ENCODE measurements around the gene IL25. TPM values are rescaled to one million over a fixed set of nuclear protein-coding genes. Genes with fewer than 3 reads are reported as not detected.
A peak's percentile ranks its signal among the peaks of the same experiment; 100 is the strongest.
"Not testable (repeated sequence)": the region's sequence is repeated elsewhere in the genome, so short reads cannot be mapped to it uniquely, and the experiment has no call there.

IL25 gene
- polyA plus RNA-seq, 4 donors: not detected

DNA sequence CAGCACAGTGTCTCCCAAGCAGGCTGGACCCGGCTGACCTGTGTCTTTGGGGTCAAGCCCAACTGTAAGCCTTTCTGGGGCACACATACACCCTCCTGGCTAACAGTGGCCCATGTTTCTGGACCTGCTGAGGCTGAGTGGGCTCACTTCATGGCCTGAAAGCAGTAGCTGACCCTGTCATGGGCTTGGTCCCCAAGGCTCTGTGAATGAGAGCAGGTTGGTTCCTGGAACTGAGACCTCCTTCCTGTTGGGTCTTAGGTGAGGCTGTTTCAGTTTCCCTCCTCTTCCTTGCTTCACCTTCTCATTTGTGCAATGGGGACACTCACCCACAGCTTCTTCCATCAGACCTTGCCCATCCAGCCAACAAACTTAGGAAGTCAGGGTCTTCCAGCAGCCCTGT is 744 bp upstream of the IL25 start:
- DNase-seq (ENCODE audit: low read depth in 4 of 4, low spot score in 3 of 4): no peak

DNA sequence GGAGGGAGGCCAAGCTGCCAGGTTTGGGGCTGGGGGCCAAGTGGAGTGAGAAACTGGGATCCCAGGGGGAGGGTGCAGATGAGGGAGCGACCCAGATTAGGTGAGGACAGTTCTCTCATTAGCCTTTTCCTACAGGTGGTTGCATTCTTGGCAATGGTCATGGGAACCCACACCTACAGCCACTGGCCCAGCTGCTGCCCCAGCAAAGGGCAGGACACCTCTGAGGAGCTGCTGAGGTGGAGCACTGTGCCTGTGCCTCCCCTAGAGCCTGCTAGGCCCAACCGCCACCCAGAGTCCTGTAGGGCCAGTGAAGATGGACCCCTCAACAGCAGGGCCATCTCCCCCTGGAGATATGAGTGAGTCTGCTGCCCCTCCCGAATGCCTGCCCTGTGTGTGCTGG is 432 bp downstream of the IL25 start:
- DNase-seq (ENCODE audit: low read depth in 4 of 4, low spot score in 3 of 4): no peak

DNA sequence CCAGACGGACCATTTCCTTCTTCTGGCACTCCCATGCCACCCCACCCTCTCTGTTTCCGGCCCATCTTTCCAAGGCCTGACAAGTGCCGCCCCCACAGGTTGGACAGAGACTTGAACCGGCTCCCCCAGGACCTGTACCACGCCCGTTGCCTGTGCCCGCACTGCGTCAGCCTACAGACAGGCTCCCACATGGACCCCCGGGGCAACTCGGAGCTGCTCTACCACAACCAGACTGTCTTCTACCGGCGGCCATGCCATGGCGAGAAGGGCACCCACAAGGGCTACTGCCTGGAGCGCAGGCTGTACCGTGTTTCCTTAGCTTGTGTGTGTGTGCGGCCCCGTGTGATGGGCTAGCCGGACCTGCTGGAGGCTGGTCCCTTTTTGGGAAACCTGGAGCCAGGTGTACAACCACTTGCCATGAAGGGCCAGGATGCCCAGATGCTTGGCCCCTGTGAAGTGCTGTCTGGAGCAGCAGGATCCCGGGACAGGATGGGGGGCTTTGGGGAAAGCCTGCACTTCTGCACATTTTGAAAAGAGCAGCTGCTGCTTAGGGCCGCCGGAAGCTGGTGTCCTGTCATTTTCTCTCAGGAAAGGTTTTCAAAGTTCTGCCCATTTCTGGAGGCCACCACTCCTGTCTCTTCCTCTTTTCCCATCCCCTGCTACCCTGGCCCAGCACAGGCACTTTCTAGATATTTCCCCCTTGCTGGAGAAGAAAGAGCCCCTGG is 3.1 kb downstream of the IL25 start:
- no peak for DNase-seq (ENCODE audit: low read depth in 4 of 4, low spot score in 3 of 4)

DNA sequence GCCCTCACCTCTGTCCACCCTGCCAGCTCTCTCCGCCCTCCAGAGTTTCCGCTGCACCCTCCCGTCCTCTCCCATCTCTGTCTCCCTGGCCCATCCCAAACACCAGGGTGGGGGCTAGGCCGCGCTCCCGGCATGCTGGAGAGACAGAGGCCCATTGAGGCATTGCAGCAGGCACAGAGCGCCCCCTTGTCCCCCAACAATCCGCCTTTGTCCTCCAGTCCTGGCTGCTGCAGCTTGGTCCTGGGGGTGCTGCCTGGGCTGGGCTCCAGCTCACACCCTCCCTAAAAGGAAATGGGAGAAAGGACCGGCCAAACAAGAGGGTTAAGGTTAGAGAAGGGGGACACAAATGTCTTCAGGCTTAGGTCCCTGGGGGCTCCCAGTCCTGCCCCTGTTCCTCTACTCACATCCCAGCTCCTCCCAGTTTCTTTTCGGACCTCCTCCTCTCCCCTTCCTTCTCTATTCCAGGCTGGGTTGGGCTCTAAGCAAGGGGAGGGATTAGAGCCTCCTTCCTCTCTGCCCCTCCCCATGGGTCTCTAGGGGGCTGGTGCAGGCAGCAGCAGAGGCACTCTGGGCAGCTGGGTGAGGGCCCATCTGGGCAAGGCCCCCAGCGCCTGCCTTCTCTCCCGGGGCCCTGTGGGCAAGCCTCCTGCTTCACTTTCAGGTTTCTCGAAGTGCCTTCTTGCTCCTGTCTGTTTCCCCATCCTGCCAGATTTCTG is 4.0 kb downstream of the IL25 start, which contains the start of gene CMTM5:
TSS of gene CMTM5 (plus strand) at position 565 of the 716 bp plus-strand sequence. CDS start 206 bp downstream, outside the sequence.
- DNase-seq (ENCODE audit: low read depth in 4 of 4, low spot score in 3 of 4): no peak

DNA sequence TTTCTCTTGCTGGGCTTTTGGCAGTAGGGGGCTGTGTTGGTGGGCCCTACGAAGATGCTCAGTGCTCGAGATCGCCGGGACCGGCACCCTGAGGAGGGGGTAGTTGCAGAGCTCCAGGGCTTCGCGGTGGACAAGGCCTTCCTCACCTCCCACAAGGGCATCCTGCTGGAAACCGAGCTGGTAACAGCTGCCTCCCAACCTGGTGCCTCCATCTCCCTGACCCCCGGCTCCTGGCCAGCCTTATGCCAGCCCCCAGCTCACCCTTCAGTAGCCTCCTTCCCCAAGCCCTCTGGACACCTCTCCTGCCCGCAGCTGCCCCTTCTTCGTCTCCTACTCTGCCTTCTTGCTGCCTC is 4.6 kb downstream of the IL25 start:
- no peak for DNase-seq (ENCODE audit: low read depth in 4 of 4, low spot score in 3 of 4)

DNA sequence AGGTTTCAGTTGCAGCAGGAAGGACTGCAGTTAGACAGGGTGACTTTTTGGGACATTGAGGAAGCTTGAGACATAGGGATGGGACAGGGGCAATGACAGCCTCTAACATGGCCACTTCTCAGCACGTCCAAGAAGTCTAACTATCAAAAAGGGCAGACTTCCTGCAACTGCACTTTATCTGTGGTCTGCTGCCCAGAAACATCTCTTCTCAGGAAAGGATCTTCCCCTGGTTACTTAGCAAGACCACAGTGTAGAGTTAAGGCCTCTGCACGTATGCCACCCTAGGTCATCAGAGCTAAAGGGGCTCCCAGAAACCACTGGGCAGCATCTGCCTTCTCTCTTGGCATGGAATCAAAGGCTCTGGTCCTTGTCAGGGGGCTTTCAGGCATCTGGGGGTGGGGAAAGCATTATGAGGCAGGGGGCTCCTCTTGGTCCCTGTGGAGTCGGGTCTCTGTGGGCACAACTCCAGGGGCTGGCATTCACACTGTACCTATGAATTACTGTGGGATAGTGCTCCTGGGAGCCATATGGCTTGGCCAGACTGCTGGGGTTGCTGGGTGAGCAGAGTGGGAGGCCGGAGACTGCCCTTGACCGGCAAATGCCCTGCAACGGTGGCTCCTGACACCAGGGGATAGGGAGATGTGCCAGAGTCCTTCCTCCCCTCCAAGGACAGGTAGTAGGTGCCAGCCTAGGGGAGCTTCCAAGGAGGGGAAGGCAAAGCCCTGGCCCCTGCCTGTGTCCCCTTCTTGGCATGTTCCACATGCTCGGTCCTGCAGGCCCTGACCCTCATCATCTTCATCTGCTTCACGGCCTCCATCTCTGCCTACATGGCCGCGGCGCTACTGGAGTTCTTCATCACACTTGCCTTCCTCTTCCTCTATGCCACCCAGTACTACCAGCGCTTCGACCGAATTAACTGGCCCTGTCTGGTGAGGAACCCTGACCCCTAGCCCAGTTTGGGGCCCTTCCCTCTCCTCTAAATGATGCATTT is 5.3 kb downstream of the IL25 start:
- no peak for DNase-seq (ENCODE audit: low read depth in 4 of 4, low spot score in 3 of 4)

DNA sequence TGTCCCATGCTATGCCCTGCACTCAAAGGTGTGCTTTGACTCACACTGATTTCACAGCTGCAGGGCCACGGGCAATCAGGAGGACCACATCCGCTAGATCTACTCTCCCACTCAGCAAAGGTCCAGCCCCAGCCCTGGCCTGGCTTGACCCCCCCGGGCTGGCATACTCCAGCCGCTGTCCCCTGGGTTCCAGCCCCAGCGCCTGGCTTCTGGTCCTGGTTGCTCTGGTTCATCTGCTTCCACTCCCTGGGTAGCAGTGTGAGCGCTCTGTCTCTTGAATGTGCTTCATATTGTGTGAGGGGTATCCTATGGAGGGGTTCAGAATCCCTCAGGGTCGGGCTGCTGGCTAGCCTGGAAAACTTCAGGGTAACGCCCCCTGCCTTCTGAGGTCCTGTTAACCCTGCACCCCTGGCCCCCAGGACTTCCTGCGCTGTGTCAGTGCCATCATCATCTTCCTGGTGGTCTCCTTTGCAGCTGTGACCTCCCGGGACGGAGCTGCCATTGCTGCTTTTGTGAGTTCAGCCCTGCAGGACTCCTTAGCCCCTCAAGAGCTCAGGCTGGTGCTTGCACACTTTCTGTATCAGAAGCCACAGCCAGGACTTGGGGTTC is 6.1 kb downstream of the IL25 start:
- no peak for DNase-seq (ENCODE audit: low read depth in 4 of 4, low spot score in 3 of 4)

DNA sequence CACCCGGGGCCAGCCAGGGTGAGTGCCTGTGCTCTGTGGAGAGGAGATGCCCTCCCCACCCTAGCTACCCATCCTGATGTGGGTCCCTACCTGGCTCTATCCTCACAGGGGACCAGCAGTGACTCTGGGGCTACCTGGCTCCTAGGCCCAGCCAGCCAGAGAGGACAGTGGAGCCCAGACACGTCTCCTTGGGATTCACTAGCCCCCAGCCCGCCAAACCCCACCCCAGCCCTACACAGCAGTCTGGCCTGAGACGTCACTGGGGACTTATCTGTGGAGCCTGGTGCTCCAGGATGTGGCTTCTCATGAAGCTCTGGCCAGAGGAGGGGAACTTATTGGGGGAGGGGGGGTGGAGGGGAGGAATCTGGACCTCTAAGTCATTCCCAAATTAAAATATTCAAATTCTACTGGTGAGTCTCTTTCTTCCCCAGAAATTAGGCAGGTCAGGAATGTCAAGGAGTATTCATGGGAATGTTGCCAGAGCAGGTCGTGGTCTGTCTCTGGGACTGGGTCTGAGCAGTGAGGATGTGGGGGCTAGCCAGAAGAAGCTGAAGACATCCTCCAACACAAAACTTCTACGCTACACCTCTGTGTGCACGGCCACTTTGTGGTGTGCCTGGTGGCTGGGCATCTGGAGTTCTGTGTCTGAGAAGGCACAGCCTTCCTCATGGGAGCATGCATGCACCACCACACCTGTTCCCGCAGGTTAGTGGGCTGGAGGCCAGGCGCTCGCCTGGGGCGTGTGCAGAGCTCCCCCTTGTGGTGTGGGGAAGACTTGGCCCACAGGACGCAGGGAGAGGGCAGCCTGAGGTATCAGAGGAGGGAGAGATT is 7.0 kb downstream of the IL25 start:
- peak in 1 of 4 donors; percentile 20 for DNase-seq (ENCODE audit: low read depth in 4 of 4, low spot score in 3 of 4)

DNA sequence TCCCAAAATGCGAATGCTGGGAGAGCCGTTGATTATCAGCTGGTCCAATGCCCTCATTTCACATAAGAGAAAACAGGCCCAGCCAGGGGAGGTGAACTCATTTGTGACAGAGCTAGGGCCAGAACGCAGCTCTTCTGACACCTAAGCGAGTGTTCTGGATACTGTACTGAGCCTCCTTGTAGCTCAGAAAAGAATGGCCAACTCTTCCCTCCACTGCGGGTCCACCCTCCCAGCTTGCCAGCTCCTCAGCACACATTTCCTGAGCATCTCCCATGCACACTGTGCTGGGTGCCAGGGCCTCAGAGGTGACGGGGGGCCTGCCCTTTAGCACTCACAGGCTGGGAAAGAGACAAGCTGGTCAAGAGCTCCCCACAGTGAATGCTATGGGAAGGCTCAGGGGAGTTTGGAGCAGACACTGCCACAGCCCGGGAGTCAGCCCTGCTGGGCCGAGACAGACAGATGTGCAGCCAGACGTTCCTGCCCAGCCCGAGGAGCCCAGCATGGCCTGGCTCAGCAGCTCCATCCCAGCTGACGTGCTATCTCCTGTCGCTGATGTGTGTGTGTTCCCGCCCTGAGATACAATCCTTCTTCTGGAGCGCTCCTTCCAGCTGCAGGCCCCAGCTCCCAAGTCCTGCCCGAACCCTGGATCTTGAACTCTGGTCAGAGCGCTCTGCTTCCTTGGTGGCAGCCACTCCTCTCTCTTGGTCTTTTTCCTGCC is 7.7 kb downstream of the IL25 start:
- DNase-seq (ENCODE audit: low read depth in 4 of 4, low spot score in 3 of 4): no peak

DNA sequence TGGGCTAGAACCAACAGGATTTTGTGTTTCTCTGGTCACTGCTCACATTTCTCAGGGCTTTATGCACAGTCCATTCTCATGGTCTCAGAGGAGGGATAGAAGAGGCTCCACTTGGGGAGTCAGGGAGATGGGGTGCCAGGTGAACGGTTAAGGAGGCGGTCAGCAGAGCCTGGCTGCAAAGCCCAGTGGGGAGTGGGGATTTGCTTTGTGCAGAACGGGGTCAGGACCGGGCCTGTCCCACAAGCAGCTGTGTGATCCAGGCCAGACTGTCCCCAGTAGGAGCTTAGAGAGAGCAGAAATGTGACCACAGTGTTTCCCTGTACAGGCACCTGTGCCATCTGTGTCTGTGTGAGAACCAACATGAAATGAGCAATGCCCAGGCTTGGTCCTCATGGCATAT is 8.4 kb downstream of the IL25 start:
- DNase-seq (ENCODE audit: low read depth in 4 of 4, low spot score in 3 of 4): no peak

DNA sequence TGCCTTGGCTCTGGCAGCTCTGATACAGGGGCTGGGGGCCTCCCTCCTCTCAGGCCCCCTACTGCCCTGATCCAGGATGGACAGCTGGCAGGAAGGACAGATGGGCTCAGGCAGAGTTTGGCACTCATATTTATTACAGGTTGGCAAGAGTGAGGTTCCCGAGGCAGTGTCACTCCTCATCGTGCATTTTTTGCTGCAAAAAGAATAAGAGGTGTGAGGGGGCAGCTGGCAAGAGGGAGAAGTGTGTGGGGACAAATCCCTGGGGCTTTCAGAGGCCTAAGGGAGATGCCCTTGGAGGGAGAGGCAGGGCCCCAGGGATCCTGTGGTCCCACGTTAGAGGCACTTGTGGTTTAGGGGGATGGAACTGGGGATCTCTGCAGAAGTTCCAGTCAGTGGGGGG is 9.3 kb downstream of the IL25 start:
- no peak for DNase-seq (ENCODE audit: low read depth in 4 of 4, low spot score in 3 of 4)

DNA sequence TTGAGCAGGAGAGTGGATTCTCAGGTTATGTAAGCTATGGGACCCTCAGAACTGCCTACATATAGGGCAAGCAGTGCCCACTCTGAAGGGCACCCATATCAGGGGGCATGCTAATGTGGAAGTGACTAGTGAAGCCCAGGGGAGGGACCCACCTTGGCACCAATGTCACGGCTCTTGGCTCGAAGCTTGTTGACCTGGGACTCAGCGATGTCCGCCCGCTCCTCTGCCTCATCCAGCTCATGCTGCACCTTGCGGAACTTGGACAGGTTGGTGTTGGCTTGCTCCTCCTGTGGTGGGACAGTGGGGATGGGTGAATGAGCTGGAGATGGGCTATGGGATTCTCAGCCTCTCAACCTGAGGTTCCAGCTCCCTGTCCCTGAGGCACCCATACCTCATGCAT is 9.7 kb downstream of the IL25 start:
- DNase-seq (ENCODE audit: low read depth in 4 of 4, low spot score in 3 of 4): no peak

DNA sequence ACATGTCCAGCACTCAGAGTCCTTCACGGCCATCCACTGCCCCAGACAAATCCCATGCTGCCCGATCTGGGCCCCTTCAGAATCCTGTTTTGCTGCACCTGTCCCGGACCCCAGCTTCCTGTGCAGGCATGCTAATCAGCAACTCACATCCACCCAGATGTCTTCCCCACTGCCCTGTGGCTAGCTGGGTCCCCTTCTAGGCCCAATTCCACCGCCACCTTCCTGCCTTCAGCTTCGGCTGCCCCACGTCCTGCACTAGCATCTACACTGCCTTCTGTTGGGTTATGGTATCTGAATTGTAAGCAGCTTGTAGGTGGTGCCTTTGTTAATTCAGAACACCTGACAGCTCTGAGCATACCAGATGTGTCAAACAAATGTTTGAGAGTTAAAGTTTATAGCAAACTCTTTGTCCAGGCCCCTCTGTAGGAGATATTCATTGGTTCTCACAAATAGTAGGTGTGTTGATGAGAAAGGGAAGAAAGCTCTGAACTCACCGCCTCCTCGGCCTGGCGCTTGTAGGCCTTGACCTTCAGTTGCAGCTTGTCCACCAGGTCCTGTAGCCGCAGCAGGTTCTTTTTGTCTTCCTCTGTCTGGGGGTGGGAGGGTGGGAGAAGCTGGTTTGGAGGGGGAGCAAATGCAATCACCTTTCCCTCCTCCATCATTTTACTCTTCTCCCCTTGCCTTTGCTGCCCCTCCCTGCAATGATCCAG is 10.3 kb downstream of the IL25 start:
- DNase-seq (ENCODE audit: low read depth in 4 of 4, low spot score in 3 of 4): no peak

DNA sequence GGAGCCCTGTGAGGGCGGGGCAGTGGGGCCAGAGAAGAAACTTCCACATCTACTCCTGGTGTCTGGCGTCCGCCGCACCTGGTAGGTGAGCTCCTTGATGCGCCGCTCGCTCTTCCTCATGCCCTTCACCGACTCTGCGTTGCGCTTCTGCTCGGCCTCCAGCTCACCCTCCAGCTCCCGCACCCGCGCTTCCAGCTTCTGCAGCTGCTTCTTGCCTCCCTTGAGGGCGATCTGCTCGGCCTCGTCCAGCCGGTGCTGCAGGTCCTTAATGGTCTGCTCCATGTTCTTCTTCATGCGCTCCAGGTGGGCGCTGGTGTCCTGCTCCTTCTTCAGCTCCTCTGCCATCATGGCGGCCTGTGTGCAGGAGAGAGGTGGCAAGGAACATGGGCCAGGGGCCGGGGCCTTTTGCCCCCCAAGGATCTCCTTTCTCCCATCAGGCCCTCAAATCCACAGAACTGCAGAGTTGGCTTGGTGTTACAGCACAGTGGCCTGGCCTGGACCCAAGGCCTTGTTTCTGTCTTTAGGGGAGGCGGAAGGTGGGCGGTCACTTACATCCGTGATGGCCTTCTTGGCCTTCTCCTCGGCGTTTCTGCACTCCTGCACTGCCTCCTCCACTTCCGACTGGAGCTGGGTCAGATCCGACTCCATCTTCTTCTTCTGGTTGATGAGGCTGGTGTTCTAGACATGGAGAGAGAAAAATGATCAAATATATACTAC is 11.9 kb downstream of the IL25 start:
- no peak for DNase-seq (ENCODE audit: low read depth in 4 of 4, low spot score in 3 of 4)

DNA sequence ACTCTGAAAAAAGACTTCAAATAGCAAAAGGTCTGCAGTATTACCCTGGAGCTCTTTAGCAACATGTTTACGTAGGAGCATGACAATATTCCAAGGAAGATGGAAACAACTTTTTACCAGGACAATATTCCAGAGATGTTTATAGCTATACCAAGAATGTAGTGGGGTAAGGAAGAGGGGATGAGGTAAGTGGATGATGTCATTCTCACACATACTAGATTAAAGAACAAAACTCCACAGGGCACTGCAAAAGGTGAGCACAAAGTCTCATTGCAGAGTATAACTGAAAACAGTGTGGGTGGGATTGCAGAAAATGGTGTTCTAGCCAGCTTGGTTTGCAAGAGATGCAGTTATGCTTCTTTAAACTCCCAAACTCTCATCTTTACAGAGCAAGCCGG is 12.6 kb downstream of the IL25 start:
- no peak for DNase-seq (ENCODE audit: low read depth in 4 of 4, low spot score in 3 of 4)

DNA sequence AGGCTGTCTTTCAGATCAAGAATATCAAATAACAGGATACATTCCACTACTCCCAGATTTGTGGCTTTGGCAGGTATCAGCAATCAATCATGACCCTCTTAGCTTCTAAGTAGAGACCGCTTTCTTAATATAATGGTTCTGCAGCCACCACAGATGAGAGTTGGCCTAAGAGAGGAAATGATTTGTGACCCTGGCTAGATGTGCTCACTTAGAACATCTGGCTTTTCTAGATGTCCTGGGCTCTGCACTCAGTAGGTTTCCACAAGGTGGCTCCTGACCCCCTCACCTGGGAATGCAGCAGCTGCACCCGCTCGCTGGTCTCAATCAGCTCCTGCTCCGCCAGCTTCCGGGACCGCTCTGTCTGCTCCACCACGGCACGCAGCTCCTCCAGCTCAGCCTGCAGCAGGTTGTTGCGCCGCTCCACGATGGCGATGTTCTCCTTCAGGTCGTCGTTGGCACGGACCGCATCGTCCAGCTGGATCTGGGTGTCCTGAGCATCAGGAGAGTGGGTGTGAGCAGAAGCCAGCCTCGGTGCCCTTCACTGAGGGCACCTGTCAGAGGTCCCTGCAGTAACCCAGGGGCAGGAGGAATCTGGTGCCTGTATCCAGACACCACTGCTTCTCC is 13.1 kb downstream of the IL25 start:
- DNase-seq (ENCODE audit: low read depth in 4 of 4, low spot score in 3 of 4): no peak

DNA sequence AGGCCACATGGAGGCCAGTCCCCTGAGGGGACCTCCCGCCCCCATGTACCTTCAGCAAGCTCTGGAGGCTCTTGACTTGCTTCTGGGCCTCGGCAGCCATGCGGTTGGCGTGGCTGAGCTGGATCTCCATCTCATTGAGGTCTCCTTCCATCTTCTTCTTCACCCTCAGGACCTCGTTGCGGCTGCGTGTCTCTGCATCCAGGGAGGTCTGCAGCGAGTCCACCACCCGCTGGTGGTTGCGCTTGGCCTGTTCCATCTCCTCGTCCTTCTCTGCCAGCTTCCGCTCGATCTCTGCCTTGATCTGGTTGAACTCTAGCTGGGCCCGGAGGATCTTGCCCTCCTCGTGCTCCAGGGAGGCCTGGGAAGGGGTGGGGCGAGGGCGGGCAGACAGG is 13.7 kb downstream of the IL25 start:
- not testable (repeated sequence) for DNase-seq (ENCODE audit: low read depth in 4 of 4, low spot score in 3 of 4)

DNA sequence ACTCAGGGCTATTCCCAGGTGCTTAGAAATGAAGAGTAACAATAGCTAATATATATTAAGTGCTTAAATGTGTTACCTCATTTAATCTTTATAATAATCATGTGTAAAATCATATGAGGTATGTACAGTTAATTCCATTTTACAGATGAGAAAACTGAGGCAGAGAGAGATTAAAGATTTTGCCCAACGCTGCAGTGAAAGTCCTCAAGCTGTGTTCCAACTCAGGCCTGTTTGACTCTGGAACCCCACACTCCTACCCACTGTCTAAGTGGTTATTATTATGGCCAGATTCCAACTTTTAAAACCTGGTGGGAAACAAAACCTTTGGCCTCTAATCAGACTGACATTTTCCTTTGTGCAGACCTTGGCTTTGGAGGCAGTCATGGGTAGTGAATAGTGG is 14.4 kb downstream of the IL25 start:
- no peak for DNase-seq (ENCODE audit: low read depth in 4 of 4, low spot score in 3 of 4)
